ENCODE results near the gene TMPRSS5.
A peak's percentile ranks its signal among the peaks of the same experiment; 100 is the strongest.
"Not testable (repeated sequence)": the region's sequence is repeated elsewhere in the genome, so short reads cannot be mapped to it uniquely, and the experiment has no call there.

Gene TMPRSS5

DNA sequence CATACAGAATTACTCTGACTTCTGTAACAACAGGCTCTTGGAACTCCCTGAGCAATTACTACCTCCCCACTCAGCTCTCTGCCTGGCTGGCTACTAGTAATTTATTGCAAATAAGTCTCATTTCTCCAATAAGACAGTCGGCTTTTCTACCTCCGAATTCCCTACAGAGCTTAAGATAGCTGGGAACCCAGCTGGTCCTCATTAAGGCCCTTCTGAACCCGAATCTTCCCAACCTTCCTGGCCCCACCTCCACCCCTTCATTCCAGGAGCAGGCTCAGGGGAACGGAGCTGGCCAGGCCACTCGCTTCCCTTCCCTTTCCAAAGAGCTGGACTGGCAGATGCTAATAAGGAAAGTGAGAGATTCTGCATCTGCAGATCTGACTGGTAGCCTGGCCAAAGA lies 21.6 kb downstream of the TMPRSS5 start:
- no peak for ATAC-seq
- Mint-ChIP-seq H3K27me3 (peaks cover 9% of the 10 kb centered on the region), H3K4me1 (no peaks in the 10 kb centered on the region), H3K27ac (no peak overlapping the region), H3K4me3 (no peak overlapping the region), H3K9me3 (no peaks in the 10 kb centered on the region)
- no peak for DNase-seq

DNA sequence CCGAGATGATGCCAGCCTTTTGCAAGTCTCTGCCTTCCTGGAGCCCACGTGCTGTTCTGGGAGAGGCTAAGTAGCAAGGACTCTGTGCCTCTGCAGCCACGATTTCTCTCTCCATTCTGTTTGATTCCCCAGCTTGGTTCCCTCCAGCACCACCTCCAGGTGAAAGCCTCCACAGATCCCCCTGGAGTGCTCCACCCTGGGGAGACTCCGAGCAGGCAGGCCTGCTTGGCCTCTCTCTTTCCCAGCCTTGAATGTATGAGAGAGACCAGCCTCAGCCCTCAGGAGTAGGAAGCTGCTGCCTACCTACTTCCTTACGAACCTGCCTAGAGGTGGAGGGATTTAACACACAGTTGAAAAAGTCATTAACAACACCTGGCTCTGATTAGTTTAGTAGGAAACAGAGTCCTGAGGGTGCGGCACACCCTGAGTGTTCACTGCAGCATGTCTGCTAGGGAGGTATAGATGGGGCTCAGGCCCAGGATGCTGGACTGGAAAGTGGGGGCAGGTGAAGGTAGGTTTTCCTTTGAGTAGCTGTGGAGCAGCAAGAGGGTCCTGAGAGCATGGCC lies 22.5 kb downstream of the TMPRSS5 start:
- Mint-ChIP-seq H3K27me3 (peaks cover 14% of the 10 kb centered on the region), H3K4me3 (no peak overlapping the region)
- no peak for DNase-seq

DNA sequence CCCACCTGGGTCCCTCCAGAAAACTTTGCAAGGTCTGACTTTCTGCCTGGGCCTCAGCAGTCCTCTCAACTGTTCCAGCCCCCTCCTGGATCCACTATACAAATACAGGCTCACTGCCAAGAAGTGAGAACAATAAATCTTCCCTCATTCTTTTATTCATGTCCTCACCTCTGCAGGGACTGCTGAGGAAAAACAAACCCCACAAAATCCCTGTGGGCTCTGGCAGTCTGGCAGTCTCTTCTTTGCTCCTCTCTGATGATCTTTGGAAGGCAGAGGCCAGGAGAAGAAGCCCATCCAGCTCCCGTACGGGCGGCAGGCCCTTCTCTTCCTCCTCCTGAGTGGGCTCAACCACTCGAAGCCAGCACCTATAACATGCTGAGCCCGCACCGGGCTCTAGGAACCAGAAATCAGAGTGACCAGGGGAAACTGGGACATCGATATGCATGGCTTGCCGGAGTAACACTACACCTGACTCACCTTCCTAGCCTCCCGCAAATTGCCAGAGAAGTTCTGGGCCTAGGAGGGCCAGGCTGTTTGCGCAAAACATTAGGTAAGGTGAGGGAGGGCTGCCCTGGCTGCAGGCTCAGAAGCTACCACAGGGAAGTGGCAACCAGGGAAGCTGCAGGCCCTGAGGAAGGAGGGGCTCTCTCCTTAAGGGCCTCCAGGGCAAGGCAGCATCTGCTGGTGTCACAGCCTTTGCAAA lies 24.2 kb downstream of the TMPRSS5 start:
- no peaks in the 10 kb centered on the region for H3K9me3 Mint-ChIP-seq
- no peaks in the 10 kb centered on the region for H3K4me1 Mint-ChIP-seq
- no peak for ATAC-seq
- no peak overlapping the region for H3K4me3 Mint-ChIP-seq
- H3K27me3 Mint-ChIP-seq: peaks cover 23% of the 10 kb centered on the region
- H3K27ac Mint-ChIP-seq: no peak overlapping the region
- DNase-seq: no peak

More for the DNA sequence above, 22.5 kb downstream of the TMPRSS5 start:
- Mint-ChIP-seq H3K27ac (no peak overlapping the region), H3K9me3 (no peaks in the 10 kb centered on the region), H3K4me1 (no peaks in the 10 kb centered on the region)
- no peak for ATAC-seq

DNA sequence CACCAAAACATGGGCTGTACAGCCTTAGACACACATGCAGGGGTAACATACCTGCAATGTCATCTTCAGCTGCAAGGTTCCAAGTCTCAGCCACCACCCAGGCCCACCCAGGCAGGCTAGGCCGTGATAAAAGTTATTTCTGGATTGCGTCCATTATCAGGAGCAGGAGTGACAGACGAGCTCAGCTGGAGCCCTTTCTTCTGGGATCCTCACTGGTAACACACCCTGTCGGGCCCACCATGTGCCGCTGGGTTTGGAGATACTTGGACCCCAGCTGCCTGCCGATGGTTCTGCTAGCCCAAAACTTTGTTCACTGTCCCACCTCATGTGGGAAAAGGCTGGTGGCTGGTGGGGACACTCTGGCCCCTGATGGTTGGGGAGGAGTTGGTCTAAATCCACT lies 24.8 kb downstream of the TMPRSS5 start:
- peaks cover 23% of the 10 kb centered on the region for H3K27me3 Mint-ChIP-seq

GRCh38 chr11:113677685-113678084 lies 28.4 kb downstream of the TMPRSS5 start:
- DNase-seq (no peak), ATAC-seq (no peak)
- no peak overlapping the region for H3K4me3 Mint-ChIP-seq
- H3K4me1 Mint-ChIP-seq: no peaks in the 10 kb centered on the region
- peaks cover 29% of the 10 kb centered on the region for H3K27me3 Mint-ChIP-seq
- H3K27ac Mint-ChIP-seq: peak overlapping the region in 1 of 2 donors; percentile 4
- H3K9me3 Mint-ChIP-seq: no peaks in the 10 kb centered on the region

More for the DNA sequence above, 24.8 kb downstream of the TMPRSS5 start:
- DNase-seq (no peak), ATAC-seq (no peak)
- Mint-ChIP-seq H3K4me3 (no peak overlapping the region), H3K4me1 (no peaks in the 10 kb centered on the region), H3K9me3 (no peaks in the 10 kb centered on the region), H3K27ac (no peak overlapping the region)

- H3K4me3 Mint-ChIP-seq: no peak overlapping the region
- no peak for ATAC-seq
- no peaks in the 10 kb centered on the region for H3K4me1 Mint-ChIP-seq
Observed at GRCh38 chr11:113675565-113675964, 30.5 kb downstream of the TMPRSS5 start.

GRCh38 chr11:113675003-113675561 lies 31.0 kb downstream of the TMPRSS5 start:
- ATAC-seq (peak; percentile 91), DNase-seq (peak; percentile 20 to 56)
- H3K27me3 Mint-ChIP-seq: peaks cover 27% of the 10 kb centered on the region
- no peaks in the 10 kb centered on the region for H3K4me1 Mint-ChIP-seq
- H3K4me3 Mint-ChIP-seq: no peak overlapping the region
- H3K27ac Mint-ChIP-seq: no peak overlapping the region
- H3K9me3 Mint-ChIP-seq: no peaks in the 10 kb centered on the region

More at GRCh38 chr11:113675565-113675964, 30.5 kb downstream of the TMPRSS5 start:
- H3K27me3 Mint-ChIP-seq: peaks cover 30% of the 10 kb centered on the region
- H3K9me3 Mint-ChIP-seq: no peaks in the 10 kb centered on the region
- DNase-seq: no peak
- H3K27ac Mint-ChIP-seq: no peak overlapping the region

DNA sequence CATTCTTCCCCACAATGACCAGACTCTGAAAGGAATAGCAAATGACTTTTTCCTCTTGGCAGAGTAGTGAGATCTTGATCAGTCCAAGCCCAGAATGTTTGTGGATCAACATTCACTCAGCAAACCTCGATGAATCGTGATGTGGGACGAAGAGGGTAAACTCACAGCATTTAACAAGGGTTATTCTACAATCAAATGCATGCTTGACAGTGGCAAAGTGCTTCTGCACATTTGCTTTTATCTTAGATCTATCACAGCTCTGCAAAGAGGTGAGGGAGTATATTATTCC lies 31.8 kb downstream of the TMPRSS5 start:
- DNase-seq (no peak), ATAC-seq (no peak)
- H3K27me3 Mint-ChIP-seq: peaks cover 20% of the 10 kb centered on the region
- H3K4me3 Mint-ChIP-seq: no peak overlapping the region
- no peak overlapping the region for H3K27ac Mint-ChIP-seq
- no peaks in the 10 kb centered on the region for H3K4me1 Mint-ChIP-seq
- H3K9me3 Mint-ChIP-seq: no peaks in the 10 kb centered on the region

DNA sequence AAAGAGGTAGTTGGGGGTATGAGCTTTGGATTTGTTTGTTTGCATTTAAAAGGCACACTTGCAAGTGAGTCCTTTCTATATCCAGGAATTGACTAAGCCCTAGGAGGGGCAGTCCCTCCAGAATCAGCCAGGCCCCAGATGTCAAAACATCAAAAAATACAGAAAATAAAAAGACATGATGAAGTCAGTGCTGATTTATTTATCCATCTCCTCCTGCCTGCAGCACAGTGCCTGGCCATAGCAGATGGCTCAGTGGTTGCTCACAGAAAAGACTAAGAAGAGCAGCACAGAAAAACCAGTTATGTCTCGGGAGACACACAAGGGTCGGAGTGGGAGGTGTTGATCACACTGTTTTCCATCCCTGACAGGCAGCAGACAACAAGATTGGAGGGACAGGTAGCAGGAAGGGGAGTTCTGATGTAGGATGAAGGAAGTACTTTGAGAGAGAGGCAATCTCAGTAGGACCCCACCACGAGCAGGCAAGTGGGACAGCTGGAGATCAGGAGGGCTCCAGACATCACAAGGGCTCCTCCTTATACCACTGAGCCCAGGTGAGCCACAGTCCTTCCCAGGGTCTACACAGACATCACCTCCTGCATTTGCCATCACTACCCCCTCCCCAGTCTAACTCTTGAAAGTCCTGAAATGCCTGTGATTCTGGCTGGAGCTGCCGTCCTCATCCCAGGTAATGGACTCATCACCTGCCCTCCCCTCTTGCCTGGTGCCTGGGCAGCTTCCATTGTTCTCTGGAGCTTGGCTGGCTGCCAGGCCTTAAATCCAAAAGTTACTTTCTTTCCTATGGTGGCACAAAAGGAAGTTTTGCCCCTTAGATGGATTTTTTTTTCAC lies 32.3 kb downstream of the TMPRSS5 start:
- peaks cover 20% of the 10 kb centered on the region for H3K27me3 Mint-ChIP-seq
- ATAC-seq (no peak), DNase-seq (no peak)
- no peak overlapping the region for H3K4me3 Mint-ChIP-seq
- no peak overlapping the region for H3K27ac Mint-ChIP-seq
- H3K9me3 Mint-ChIP-seq: peaks cover 0 to under 1% of the 10 kb centered on the region in 2 donors
- no peaks in the 10 kb centered on the region for H3K4me1 Mint-ChIP-seq

GRCh38 chr11:113671914-113672313 lies 34.2 kb downstream of the TMPRSS5 start:
- peaks cover 10 to 14% of the 10 kb centered on the region in 2 donors for H3K9me3 Mint-ChIP-seq
- not testable (repeated sequence) for H3K27ac Mint-ChIP-seq, H3K4me3 Mint-ChIP-seq, ATAC-seq, H3K4me1 Mint-ChIP-seq, DNase-seq
- H3K27me3 Mint-ChIP-seq: peaks cover 15% of the 10 kb centered on the region

DNA sequence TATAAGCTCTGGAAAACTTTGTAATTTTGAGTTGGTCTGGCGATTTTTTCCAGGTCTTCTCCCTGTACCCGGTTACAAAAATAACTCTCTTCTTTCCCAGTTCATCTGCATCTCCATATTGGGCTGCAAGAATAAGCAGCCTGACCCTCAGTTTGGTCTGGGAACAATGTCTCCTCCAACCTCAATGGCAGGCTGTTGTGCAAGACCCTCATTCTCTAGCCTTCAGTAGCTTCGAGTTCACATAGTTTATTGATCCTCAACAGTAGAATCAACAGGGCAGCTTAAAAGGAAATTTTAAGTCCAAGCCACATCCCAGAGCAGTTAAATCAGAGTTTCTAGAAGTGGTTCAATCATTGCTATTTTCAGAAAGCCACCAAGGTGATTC lies 35.3 kb downstream of the TMPRSS5 start:
- Mint-ChIP-seq H3K4me3 (no peak overlapping the region), H3K27ac (no peak overlapping the region), H3K27me3 (peaks cover 15% of the 10 kb centered on the region), H3K9me3 (peaks cover 14 to 17% of the 10 kb centered on the region in 2 donors), H3K4me1 (no peaks in the 10 kb centered on the region)
- ATAC-seq (no peak), DNase-seq (no peak)

- no peak overlapping the region for H3K27ac Mint-ChIP-seq
- no peaks in the 10 kb centered on the region for H3K4me1 Mint-ChIP-seq
- no peak for DNase-seq
- ATAC-seq: no peak
- H3K9me3 Mint-ChIP-seq: peaks cover 16 to 22% of the 10 kb centered on the region in 2 donors
- H3K4me3 Mint-ChIP-seq: no peak overlapping the region
- H3K27me3 Mint-ChIP-seq: peaks cover 18% of the 10 kb centered on the region
Observed at GRCh38 chr11:113670149-113670830, 35.8 kb downstream of the TMPRSS5 start.

- Mint-ChIP-seq H3K9me3 (peaks cover 20 to 25% of the 10 kb centered on the region in 2 donors), H3K27me3 (peaks cover 21% of the 10 kb centered on the region), H3K4me3 (no peak overlapping the region), H3K4me1 (no peaks in the 10 kb centered on the region), H3K27ac (no peak overlapping the region)
- DNase-seq (no peak), ATAC-seq (no peak)
Observed at GRCh38 chr11:113668255-113668654, 37.9 kb downstream of the TMPRSS5 start.

- no peak for DNase-seq
- Mint-ChIP-seq H3K4me1 (no peaks in the 10 kb centered on the region), H3K9me3 (peaks cover 20 to 25% of the 10 kb centered on the region in 2 donors), H3K27me3 (peaks cover 17% of the 10 kb centered on the region), H3K4me3 (no peak overlapping the region), H3K27ac (no peak overlapping the region)
- no peak for ATAC-seq
Observed at GRCh38 chr11:113667801-113668200, 38.3 kb downstream of the TMPRSS5 start.

GRCh38 chr11:113666584-113666983 lies 39.5 kb downstream of the TMPRSS5 start:
- H3K4me1 Mint-ChIP-seq: no peaks in the 10 kb centered on the region
- peaks cover 20 to 25% of the 10 kb centered on the region in 2 donors for H3K9me3 Mint-ChIP-seq
- peaks cover 15% of the 10 kb centered on the region for H3K27me3 Mint-ChIP-seq
- H3K4me3 Mint-ChIP-seq: no peak overlapping the region
- H3K27ac Mint-ChIP-seq: no peak overlapping the region
- DNase-seq: no peak
- no peak for ATAC-seq

All from stimulated activated naive CD8-positive, alpha-beta T cell treated with anti-CD3 and anti-CD28 coated beads, Interleukin-15, amount 100 ng/mL, for 72 hours (primary cell).